HG02973 (cell line): ENCODE results near the gene RARS1.
A peak's percentile ranks its signal among the peaks of the same experiment; 100 is the strongest.
"Not testable (repeated sequence)": the region's sequence is repeated elsewhere in the genome, so short reads cannot be mapped to it uniquely, and the experiment has no call there.

Experiments
- ATAC-seq: cut with Tn5 transposase; IDR thresholded peaks from one replicate; pipeline ENCODE4 v1.9.1; 2021; ENCODE audit warnings: moderate library complexity; ENCODE audit not compliant: unreplicated experiment

RARS1 gene

GRCh38 chr5:168479166-168479565 is 7.1 kb upstream of the RARS1 start:
- ATAC-seq, result no peak

GRCh38 chr5:168480601-168481000 is 5.7 kb upstream of the RARS1 start:
- ATAC-seq, result no peak

- ATAC-seq, result peak; percentile 94
Observed at GRCh38 chr5:168481330-168481788, 4.9 kb upstream of the RARS1 start.

GRCh38 chr5:168482361-168482760 is 3.9 kb upstream of the RARS1 start:
- ATAC-seq, result no peak

- ATAC-seq, result no peak
Observed at GRCh38 chr5:168489059-168489458, 2.8 kb downstream of the RARS1 start.

- ATAC-seq, result no peak
Observed at GRCh38 chr5:168494057-168494555, 7.8 kb downstream of the RARS1 start.

- ATAC-seq, result no peak
Observed at GRCh38 chr5:168502563-168503237, 16.4 kb downstream of the RARS1 start.

GRCh38 chr5:168513861-168514428 is 27.7 kb downstream of the RARS1 start:
- no peak for ATAC-seq

- no peak for ATAC-seq
Observed at GRCh38 chr5:168525856-168526255, 39.6 kb downstream of the RARS1 start.

- no peak for ATAC-seq
Observed at GRCh38 chr5:168527756-168528295, 41.6 kb downstream of the RARS1 start.

- no peak for ATAC-seq
Observed at GRCh38 chr5:168528521-168529373, 42.5 kb downstream of the RARS1 start, which contains the start of gene FBLL1. FBLL1 (plus strand) TSS chr5:168529305; CDS start chr5:168529505, 200 bp downstream.

- ATAC-seq, result no peak
Observed at GRCh38 chr5:168529374-168530234, 43.3 kb downstream of the RARS1 start.

- no peak for ATAC-seq
Observed at GRCh38 chr5:168530621-168531150, 44.4 kb downstream of the RARS1 start.

GRCh38 chr5:168531191-168531590 is 44.9 kb downstream of the RARS1 start:
- no peak for ATAC-seq

GRCh38 chr5:168531987-168532864 is 46.0 kb downstream of the RARS1 start:
- ATAC-seq, result no peak

GRCh38 chr5:168534351-168534750 is 48.1 kb downstream of the RARS1 start:
- not testable (repeated sequence) for ATAC-seq

GRCh38 chr5:168537176-168537575 is 50.9 kb downstream of the RARS1 start:
- ATAC-seq, result no peak

- ATAC-seq, result no peak
Observed at GRCh38 chr5:168549554-168549953, 63.3 kb downstream of the RARS1 start.

- ATAC-seq, result no peak
Observed at GRCh38 chr5:168550656-168551055, 64.4 kb downstream of the RARS1 start.
